ENCODE results near the gene C1orf174.

- TF ChIP-seq TAF1 (IDR thresholded peaks at IDR 0.05; ENCODE audit: low read depth, low read length) (no peak), POLR2A (IDR thresholded peaks at IDR 0.05; ENCODE audit: low read depth, low read length) (no peak), POLR2AphosphoS5 (IDR thresholded peaks at IDR 0.05; ENCODE audit: low read depth, low read length) (no peak), SPI1 (IDR thresholded peaks at IDR 0.05; ENCODE audit: low read depth, low read length) (no peak), POU2F2 (IDR thresholded peaks at IDR 0.05; ENCODE audit: low read depth, low read length) (no peak)
Measured at GRCh38 chr1:3889936-3890335, 10.1 kb downstream of the C1orf174 start.
